Measurements from ENCODE around the gene AFG3L2. TPM values are rescaled to one million over a fixed set of nuclear protein-coding genes. Genes with fewer than 3 reads are reported as not detected.

The AFG3L2 gene
- total and polyA plus RNA-seq, 2 experiments from 2014 or later: 50.3 to 105 TPM

DNA sequence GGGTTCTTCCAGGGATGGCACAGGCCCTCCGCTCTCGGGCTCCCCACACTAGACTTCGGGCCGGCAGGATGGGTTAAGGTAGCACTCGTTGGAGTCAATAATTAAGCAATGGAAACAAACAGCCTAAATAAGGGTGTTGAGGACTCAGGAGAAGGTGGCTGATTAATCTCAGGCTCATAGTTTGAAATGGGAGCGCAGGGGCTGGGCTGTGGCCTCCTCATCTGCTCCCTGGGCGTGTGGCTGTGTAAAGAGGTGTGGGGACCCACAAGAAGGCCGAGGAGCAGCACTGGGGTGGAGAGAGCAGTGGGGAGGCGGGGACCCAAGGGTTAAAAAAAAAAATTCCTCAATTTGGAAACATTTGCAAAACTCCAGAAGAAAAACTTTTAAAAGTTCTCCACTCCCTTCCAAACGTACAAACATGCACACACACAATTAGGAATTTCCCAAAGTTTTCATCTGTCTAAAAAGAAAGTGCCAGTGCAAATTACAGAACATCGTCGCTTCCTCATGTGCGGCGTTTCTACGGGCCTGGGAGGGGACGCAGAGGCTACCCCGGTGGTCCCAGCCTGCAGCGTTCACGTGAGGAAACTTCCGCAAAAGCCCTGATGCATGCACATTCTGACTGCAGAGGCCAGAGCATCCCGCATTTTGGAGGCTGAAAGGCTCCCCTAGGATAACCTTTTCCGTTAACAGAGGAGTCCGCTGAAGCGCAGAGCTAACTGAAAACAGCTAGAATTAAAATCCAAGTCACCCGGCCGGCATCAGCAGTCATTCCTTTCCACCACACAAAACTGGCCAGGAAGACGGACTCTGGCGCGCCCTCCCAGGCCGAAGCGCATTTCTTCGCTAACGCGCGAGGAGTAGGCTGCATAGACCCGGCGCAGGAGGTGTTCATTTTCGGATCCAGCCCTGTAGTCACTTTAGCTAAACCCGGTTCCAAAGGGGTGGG, 70.0 kb downstream of the AFG3L2 start:
- H3K9me2 ChIP-seq (ENCODE audit: insufficient read depth): no peaks in the 10 kb centered on the region
- peaks cover 35% of the 10 kb centered on the region for H3K79me2 ChIP-seq (replicated peaks; ENCODE audit: insufficient read depth)
- H4K20me1 ChIP-seq (replicated peaks; ENCODE audit: insufficient read depth): no peaks in the 10 kb centered on the region; the same call in 1 of the 2 replicates
- peaks cover 32% of the 10 kb centered on the region for H3K27me3 ChIP-seq (ENCODE audit: insufficient read depth)
- H3K4me3 ChIP-seq: peak overlapping the region; percentile 95
- no peak overlapping the region for H3K27ac ChIP-seq (ENCODE audit: low read depth)
- TF ChIP-seq JUNB (IDR thresholded peaks at IDR 0.05; ENCODE audit: unreplicated experiment) (no peak), CREB1 (CRISPR knock-in tag; IDR thresholded peaks at IDR 0.05; ENCODE audit: low read depth) (no peak), CTCF (conservative IDR thresholded peaks at IDR 0.05; ENCODE audit: low read depth in 2 of 2) (no peak; a peak in 1 of 4 replicates), NANOG (IDR thresholded peaks at IDR 0.05; ENCODE audit: borderline replicate concordance) (no peak), EZH2 (IDR thresholded peaks at IDR 0.05; ENCODE audit: low read depth, unreplicated experiment) (no peak)
- H3K4me2 ChIP-seq: peak overlapping the region; percentile 96
- H3K36me3 ChIP-seq (ENCODE audit: insufficient read depth): peaks cover 21% of the 10 kb centered on the region
- Mint-ChIP-seq H3K27ac (no peak overlapping the region), H3K4me1 (peaks cover 34% of the 10 kb centered on the region), H3K4me3 (peak overlapping the region; percentile 79), H3K36me3 (ENCODE audit: low read depth) (peaks cover 26% of the 10 kb centered on the region), H3K27me3 (ENCODE audit: insufficient read depth, low read depth, poor library complexity) (peaks cover 41% of the 10 kb centered on the region), H3K9me3 (peaks cover 9% of the 10 kb centered on the region; the same call in 2 of the 3 replicates)
- DNase-seq (ENCODE audit: low spot score) (peak; percentile 64), ATAC-seq (peak; percentile 7)
- peaks cover 28% of the 10 kb centered on the region for H3K4me1 ChIP-seq (ENCODE audit: insufficient read depth)
- peak overlapping the region; percentile 50 for H2AFZ ChIP-seq
- H3F3A ChIP-seq (replicated peaks; ENCODE audit: low read depth): peaks cover 21% of the 10 kb centered on the region

GRCh38 chr18:12305930-12306629, 70.9 kb downstream of the AFG3L2 start:
- ATAC-seq: peak; percentile 17
- Histone ChIP-seq H2AFZ (peak overlapping the region; percentile 65; the same call in 1 of the 2 replicates), H3K9me2 (ENCODE audit: insufficient read depth) (no peaks in the 10 kb centered on the region), H3K27me3 (ENCODE audit: insufficient read depth) (peaks cover 32% of the 10 kb centered on the region), H3K27ac (ENCODE audit: low read depth) (no peak overlapping the region), H3K4me2 (peak overlapping the region; percentile 96), H3K79me2 (replicated peaks; ENCODE audit: insufficient read depth) (peaks cover 25% of the 10 kb centered on the region), H3K4me1 (ENCODE audit: insufficient read depth) (peaks cover 28% of the 10 kb centered on the region), H3K36me3 (ENCODE audit: insufficient read depth) (peaks cover 12% of the 10 kb centered on the region; the same call in 1 of the 2 replicates), H3K4me3 (peak overlapping the region; percentile 95), H3F3A (replicated peaks; ENCODE audit: low read depth) (peaks cover 21% of the 10 kb centered on the region), H4K20me1 (replicated peaks; ENCODE audit: insufficient read depth) (no peaks in the 10 kb centered on the region; the same call in 1 of the 2 replicates)
- Mint-ChIP-seq H3K9me3 (peaks cover 4% of the 10 kb centered on the region; the same call in 1 of the 3 replicates), H3K27me3 (ENCODE audit: insufficient read depth, low read depth, poor library complexity) (peaks cover 41% of the 10 kb centered on the region), H3K36me3 (ENCODE audit: low read depth) (peaks cover 16% of the 10 kb centered on the region), H3K27ac (no peak overlapping the region), H3K4me1 (peaks cover 34% of the 10 kb centered on the region), H3K4me3 (peak overlapping the region; percentile 79)
- peak; percentile 57 for DNase-seq (ENCODE audit: low spot score)
- TF ChIP-seq JUNB (IDR thresholded peaks at IDR 0.05; ENCODE audit: unreplicated experiment) (no peak), POLR2AphosphoS5 (IDR thresholded peaks at IDR 0.05; ENCODE audit: low read depth) (no peak), EZH2 (IDR thresholded peaks at IDR 0.05; ENCODE audit: low read depth, unreplicated experiment) (no peak), ZNF114 (CRISPR knock-in tag; IDR thresholded peaks at IDR 0.05) (no peak), CREB1 (CRISPR knock-in tag; IDR thresholded peaks at IDR 0.05; ENCODE audit: low read depth) (no peak), EZH2phosphoT487 (IDR thresholded peaks at IDR 0.05; ENCODE audit: unreplicated experiment) (no peak)
- TF ChIP-seq, protein P1, sequence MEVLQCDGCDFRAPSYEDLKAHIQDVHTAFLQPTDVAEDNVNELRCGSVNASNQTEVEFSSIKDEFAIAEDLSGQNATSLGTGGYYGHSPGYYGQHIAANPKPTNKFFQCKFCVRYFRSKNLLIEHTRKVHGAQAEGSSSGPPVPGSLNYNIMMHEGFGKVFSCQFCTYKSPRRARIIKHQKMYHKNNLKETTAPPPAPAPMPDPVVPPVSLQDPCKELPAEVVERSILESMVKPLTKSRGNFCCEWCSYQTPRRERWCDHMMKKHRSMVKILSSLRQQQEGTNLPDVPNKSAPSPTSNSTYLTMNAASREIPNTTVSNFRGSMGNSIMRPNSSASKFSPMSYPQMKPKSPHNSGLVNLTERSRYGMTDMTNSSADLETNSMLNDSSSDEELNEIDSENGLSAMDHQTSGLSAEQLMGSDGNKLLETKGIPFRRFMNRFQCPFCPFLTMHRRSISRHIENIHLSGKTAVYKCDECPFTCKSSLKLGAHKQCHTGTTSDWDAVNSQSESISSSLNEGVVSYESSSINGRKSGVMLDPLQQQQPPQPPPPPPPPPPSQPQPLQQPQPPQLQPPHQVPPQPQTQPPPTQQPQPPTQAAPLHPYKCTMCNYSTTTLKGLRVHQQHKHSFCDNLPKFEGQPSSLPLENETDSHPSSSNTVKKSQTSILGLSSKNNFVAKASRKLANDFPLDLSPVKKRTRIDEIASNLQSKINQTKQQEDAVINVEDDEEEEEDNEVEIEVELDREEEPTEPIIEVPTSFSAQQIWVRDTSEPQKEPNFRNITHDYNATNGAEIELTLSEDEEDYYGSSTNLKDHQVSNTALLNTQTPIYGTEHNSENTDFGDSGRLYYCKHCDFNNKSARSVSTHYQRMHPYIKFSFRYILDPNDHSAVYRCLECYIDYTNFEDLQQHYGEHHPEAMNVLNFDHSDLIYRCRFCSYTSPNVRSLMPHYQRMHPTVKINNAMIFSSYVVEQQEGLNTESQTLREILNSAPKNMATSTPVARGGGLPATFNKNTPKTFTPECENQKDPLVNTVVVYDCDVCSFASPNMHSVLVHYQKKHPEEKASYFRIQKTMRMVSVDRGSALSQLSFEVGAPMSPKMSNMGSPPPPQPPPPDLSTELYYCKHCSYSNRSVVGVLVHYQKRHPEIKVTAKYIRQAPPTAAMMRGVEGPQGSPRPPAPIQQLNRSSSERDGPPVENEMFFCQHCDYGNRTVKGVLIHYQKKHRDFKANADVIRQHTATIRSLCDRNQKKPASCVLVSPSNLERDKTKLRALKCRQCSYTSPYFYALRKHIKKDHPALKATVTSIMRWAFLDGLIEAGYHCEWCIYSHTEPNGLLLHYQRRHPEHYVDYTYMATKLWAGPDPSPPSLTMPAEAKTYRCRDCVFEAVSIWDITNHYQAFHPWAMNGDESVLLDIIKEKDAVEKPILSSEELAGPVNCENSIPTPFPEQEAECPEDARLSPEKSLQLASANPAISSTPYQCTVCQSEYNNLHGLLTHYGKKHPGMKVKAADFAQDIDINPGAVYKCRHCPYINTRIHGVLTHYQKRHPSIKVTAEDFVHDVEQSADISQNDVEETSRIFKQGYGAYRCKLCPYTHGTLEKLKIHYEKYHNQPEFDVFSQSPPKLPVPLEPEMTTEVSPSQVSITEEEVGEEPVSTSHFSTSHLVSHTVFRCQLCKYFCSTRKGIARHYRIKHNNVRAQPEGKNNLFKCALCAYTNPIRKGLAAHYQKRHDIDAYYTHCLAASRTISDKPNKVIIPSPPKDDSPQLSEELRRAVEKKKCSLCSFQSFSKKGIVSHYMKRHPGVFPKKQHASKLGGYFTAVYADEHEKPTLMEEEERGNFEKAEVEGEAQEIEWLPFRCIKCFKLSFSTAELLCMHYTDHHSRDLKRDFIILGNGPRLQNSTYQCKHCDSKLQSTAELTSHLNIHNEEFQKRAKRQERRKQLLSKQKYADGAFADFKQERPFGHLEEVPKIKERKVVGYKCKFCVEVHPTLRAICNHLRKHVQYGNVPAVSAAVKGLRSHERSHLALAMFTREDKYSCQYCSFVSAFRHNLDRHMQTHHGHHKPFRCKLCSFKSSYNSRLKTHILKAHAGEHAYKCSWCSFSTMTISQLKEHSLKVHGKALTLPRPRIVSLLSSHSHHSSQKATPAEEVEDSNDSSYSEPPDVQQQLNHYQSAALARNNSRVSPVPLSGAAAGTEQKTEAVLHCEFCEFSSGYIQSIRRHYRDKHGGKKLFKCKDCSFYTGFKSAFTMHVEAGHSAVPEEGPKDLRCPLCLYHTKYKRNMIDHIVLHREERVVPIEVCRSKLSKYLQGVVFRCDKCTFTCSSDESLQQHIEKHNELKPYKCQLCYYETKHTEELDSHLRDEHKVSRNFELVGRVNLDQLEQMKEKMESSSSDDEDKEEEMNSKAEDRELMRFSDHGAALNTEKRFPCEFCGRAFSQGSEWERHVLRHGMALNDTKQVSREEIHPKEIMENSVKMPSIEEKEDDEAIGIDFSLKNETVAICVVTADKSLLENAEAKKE (CRISPR knock-in tag; IDR thresholded peaks at IDR 0.05): no peak
